Subcutaneous adipose tissue (tissue), 4 donors: ENCODE measurements around the gene C9orf78. TPM values are rescaled to one million over a fixed set of nuclear protein-coding genes. Genes with fewer than 3 reads are reported as not detected.

ENCODE experiments used
- CTCF ChIP-seq: fragments of 450-650 bp; IDR thresholded peaks from one replicate; pipeline ENCODE4 v1.5.1; 2016; ENCODE audit warnings: low read depth, mild to moderate bottlenecking, control low read depth, antibody characterized with exemption, moderate library complexity
- total RNA-seq, 4 donors: library from RNA; depleted of rRNA; stranded (reverse); fragments of >200 nt; gene quantifications; one replicate each; pipeline ENCODE4 v1.1.0, GENCODE V29; 2016

C9orf78 gene
- total RNA-seq, 4 donors from 2014 or later: 37.8 to 105 (median 50.9) TPM

DNA sequence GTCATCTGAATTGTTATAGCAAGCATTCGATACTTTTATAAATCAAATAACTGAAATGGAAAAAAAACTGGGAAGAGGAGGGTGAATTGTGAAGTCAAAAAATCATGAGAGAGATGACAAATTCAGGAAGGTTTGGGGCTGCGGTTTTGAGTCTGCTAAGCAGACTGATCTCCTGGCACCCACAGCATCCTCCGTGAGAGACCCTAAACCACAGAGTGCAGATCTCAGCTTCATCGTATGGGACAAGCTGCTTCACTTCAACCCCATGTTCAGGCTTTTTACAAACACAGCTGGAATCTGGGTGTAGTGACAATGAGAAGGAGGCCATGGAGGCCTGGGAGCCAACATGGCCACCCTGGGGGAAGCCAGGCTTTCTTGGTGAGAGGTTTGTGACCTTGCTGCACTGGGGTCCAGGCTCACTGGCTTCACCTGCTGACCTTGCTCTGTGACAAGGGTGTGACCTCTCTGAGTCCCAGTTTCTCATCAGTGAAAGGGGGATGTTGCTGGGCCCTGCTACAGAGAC, 19.6 kb upstream of the C9orf78 start:
- no peak for TF ChIP-seq CTCF

- no peak for TF ChIP-seq CTCF
These were observed 18.5 kb upstream of the C9orf78 start for GRCh38 chr9:129853614-129854013.

DNA sequence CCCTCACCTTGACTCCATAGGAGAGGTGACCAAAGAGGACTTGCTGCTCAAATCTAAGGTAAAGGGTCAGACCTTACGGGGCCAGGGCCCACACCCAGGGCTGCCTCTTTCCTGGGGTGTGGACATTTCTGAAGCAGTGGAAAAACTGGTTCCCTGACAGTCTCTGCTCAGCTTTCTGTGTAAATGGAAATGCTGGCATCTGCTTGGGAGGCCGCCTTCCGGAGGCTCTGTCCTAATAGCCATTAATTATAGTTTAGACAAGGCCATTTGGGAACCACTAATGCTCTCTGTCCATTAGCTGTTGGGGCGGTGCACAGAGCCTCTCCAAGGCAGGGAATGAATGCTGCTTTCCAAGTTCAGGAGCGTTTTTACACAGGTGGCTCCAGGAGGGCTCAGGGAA, 17.5 kb upstream of the C9orf78 start:
- TF ChIP-seq CTCF: no peak

- no peak for TF ChIP-seq CTCF
These were observed 16.7 kb upstream of the C9orf78 start for GRCh38 chr9:129851821-129852220.

- no peak for TF ChIP-seq CTCF
These were observed 15.9 kb upstream of the C9orf78 start for GRCh38 chr9:129850821-129851550.

- no peak for TF ChIP-seq CTCF
These were observed 14.8 kb upstream of the C9orf78 start for GRCh38 chr9:129849901-129850300.

GRCh38 chr9:129848712-129849441, 13.8 kb upstream of the C9orf78 start:
- TF ChIP-seq CTCF: no peak
